Amygdala (tissue), 56 donors: Measurements from ENCODE around the gene SORBS2.
A peak's percentile ranks its signal among the peaks of the same experiment; 100 is the strongest.

ENCODE experiments used
- DNase-seq, 56 donors: peaks; one replicate each; lab custom pipeline; 2025; lab: John Stamatoyannopoulos, UW

The SORBS2 gene

DNA sequence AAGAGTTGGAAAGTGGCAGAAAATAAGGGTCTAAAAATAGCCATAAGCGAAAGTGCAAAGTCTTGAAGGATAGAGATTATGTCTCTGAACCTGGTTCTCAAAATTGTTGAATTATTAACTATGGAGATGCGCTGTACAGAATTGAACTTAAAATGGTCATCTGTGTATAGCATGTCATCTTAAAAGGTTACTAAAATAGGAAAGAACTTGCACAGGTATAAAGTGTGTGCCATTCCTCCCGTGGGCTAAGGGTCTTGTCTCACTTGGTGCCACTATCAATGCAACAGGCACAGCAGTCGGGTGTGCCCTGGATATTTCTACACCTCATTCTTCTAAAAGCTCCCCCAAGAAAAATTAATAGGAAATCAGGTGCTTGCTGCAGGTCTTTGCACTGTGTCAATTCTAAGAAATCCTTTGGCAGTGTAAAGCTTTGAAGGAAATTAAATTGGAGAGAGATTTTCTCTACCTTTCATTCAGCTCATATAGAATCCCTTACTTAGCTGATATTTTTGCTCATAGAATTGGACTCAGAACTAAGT is 2.4 kb downstream of the SORBS2 start:
- no peak for DNase-seq

DNA sequence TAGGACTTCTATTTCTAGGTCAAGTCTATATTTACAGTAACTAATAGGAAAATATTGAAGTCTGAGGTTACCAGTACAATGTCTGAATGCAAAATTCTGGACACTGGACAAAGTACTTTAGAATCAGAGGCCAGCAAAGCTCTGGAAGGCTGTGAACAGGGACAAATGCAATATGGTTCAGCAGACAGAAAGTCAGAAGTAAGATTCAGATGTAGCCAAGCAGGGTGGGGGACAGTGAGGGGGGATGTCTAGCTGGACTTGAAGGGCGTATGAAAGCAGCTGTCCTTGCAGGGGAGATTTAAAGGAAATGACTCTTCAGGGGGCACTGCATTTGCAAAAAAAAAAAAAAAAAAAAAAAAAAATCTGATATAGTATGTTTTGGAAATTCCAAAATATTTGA is 2.9 kb downstream of the SORBS2 start:
- DNase-seq: no peak

DNA sequence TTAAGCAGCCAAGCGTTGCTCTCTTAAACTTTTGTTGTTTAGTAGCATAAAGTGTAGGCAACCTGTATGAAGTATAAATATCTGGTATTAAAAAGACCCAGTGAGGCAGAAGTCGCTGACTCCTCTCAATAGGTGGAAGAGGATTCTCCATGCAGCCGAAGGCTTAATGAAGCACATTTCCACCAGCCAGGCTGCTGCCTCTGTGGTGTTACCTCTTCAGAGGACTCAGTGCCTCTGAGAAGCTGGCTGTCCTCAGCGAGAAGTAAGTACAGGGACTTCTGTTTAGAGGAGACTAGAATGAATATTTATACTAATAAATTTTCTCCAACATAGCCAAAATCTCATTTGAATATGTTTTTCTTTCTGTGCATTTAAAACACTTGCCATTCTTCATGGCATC is 6.0 kb downstream of the SORBS2 start:
- no peak for DNase-seq

DNA sequence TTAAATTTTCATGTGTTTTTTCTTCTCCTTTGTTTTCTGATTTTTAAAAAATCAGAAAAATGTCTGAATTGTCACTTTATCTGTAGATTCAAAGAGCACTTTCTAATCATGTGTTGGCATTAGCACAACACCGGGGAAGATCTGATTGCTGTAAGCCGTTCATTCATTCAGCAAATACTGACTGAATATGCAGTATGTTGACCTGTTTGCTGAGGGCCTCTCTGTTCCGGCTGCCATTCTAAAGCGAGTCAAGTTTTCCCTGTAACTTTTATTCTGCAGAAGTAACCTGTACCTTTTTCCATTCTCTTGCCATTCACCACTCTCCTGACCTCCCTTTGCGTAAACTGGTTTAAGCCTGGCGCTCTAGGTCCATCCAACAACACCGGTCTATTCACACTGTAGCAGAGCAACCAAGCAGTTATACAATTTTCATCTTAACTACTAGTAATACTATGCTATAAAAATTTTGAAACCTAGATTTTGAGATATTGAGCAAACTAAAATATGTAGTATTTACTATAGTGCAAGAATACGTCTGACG is 6.7 kb downstream of the SORBS2 start:
- no peak for DNase-seq

DNA sequence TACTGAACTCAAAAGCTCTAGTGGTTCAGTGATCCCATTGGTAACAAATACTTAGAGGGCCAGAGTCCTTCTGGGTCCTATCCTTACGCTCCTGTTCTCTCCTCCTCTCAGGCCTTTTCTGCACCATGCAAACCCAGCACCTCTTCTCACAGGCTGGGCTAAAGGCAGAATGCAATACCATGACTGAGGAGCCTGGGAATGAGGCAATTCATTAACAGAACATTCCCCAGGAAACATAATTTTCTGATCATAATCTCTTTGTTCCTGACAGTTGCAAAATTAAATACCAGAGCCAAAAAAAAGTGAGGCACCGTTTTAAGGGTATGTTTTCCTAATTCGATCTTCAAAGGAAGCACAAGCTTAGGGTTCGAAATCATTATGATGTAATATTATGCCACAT is 9.0 kb downstream of the SORBS2 start:
- DNase-seq: no peak

DNA sequence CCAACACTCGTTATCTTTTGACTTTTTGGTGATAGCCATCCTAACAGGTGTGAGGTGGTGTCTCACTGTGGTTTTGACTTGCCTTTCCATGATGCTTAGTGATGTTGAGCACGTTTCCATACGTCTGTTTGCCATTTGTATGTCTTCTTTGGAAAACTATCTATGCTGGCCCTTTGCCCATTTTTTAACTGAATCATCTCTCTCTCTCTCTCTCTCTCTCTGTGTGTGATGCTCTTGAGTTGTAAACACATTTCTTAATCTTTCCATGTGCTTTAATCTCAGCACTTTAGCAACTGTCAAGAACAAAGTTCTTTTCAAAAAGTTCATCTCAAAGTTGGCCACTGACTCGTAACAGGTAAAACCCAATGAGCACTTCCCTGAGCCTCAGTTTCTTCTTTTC is 10.5 kb downstream of the SORBS2 start:
- DNase-seq: no peak

DNA sequence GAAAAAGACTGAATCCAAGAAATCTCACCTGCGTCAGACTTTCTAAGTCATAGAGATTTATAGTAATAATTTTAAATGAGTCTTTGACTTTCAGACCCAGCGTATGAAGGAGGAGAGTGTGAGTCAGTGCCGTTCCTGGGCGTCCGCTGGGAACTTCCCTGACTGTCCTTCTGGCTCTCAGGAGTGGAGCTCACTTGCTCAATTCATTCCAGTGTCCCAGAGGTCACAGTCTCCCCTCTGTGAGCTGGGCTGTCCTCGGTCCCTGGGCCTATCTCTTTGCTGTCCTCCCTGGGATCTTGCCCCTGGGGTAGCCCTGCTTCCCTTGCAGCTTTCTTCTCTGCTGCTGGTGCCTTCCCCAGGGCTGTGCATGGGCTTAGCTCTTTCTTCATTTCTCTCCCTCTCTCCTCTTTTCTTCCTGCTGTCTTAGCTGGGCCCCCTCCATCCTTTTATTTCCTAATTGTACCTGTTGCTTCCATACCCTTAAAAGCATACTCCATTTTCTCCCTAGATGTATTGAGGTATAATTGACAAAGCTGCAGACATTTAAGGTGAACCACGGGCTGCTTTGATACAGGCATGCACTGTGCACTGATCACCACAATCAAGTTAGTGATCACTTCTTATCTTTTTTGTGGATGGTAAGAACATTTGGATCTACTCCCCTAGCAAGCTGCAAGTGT is 11.6 kb downstream of the SORBS2 start:
- no peak for DNase-seq

DNA sequence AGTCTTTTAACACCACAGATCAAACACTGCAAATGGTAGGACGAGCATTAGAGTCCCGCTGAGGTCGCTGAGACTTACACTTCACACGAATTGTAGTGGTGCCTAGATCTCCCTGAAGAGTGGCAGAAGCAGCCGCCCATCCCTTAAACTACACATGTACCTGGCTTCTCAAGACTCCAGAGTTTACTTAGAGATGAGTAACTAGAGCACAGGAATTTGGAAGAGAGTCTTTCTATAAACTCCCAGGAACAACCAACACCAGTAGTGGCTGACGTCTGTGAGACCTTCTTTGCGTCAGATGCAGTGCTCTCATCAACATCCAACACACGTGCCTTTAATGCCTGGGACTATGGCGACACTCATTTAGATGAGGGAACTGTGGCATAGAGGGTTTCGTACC is 12.6 kb downstream of the SORBS2 start:
- no peak for DNase-seq

DNA sequence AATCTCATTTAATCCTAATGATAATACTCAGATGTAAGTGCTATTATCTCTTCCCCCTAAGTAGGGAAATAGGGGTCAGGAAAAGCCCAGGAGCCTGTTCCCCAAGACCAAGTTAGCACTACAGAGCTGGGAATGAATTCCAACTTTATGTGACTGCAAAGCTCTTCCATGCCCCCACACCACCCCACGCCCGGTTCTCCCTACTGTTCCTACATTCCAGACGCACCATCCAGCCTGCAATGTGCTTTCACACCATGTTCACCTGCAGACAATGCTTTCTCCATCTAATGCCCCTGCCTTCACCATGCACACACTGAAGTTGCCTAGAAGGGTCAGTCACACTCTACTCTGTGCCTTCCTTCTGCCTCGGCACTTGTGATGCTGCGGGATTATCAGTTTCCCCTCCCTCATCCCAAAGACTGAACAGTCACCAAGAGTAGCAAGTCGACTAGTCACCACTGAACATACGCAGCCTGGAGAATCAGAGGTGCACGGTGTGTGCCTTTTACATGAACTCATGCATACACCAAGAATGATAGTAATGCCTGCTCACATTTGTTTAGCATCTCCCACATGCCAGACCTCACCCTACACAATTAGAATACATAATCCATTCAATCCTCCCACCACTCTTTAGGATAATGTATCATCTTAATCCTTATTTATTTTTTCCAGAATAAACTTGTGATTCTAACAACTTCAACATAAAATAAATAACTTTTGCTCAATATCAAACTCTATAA is 14.2 kb downstream of the SORBS2 start:
- no peak for DNase-seq

DNA sequence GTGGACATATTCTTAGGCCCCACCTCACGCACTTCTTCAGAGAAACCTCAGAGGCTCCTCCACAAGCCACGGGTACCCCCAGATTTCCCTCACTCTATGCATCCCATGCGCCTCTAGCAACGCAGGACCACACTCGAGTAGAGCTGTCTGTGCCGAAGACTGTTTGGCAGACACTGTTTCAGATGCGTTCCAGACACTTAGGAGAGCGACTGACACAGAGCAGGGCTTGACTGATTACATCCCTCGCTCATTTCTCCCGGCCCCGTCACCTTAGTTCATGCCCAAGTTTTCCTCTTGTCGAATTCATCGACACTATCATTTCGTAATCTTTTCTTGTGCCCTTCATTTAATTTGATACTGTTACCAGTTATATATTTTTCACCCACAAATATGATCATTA is 15.0 kb downstream of the SORBS2 start:
- no peak for DNase-seq

DNA sequence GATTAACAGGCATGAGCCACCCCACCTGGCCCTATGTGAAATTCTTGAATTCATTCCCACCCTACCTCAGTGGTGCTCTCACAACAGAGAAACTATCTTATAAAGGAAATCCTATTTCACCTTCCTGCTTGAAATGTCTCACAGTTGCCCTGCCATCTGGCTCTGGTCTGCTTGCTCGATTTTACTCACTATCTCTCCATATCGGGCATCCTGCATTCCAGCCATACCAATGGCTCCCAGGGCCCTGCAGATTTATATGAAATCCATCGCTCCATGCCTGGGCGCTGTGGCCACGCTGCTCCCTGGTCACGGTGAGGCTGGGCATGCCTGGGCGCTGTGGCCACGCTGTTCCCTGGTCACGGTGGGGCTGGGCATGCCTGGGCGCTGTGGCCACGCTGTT is 15.8 kb downstream of the SORBS2 start:
- DNase-seq: no peak

DNA sequence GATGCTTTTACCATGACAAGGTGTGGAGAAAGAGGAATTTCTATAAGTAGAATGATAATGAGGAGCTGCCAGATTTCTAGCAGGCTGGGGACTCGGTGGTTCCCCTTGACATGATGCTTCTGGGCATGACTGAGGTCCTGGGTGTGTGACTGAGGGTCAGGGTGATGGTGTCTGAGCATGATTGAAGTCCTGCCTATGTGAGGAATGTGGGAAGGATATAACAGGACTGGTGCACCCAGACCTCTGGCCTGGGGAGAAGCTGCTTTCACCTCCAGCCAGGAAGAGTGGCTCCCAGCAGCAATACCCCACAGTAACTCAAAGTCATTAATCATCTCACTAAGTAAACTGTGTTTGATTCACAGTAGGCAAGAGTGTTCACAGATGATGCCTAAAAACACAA is 17.4 kb downstream of the SORBS2 start:
- DNase-seq: no peak

DNA sequence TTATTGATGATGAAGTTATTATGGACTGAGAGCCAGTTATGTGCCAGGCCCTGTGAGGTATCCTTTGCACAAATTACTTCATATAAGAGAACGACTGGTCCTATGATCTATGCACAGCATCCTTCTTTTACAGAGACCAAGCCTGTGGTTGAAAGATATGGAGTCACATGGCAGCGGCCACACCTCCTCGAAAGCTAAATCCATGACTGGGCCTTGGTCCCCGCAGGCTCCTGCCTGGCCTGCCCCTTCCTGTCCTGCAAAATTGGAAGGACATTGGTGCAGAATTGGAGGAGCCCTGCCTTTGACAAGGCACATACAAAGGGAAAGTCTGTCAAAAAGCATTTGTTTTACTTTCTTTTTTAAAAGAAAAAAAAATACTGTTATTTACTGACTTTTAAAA is 18.3 kb downstream of the SORBS2 start:
- no peak for DNase-seq

DNA sequence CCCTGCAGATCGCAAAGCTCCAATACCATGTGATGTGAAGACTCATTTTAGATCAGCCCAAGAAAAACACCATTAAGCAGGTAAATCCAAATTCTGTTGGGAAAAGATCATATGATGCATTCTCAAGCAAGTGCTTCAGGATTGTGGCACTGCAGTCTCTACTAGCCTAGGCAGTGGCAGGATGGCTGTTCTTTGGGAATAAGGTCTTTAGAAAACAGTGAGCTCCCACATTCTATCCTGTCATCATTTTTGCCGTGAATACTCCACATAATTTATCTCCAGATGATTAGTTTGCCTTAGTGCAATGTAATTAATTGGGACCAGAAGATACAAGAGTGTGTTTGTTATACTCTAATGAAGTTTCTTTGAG is 18.9 kb downstream of the SORBS2 start:
- no peak for DNase-seq

DNA sequence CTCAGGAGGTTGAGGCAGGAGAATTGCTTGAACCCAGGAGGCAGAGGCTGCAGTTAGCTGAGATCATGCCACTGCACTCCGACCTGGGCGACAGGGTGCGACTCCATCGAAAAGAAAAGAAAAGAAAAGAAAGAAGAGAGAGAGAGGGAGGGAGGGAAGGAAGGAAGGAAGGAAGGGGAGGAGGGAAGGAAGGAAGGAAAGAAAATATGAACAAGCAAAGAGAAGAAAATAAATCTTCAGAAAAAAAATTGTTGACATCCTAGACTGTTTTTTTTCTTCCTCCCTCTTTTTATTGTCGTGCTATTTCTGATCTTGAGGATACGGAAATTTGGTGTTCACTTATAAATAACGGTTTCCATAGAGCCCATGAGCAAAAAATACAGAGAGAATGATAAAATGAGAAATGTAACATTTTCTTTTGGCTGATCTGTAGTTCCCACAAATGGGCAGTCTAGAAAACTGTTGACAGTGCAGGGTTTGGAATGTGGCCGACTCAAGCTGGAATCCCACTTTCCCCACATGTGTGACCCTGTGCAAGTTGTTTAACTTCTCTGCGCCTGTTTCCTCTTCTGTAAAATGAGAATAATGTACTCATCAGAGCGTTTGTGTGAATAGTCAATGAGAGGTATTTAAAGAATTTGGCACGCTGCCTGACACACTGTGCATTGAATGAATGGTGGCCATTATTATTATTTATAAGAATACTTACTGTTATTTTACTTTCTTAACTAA is 19.4 kb downstream of the SORBS2 start:
- peak in 1 of 56 donors; percentile 42 for DNase-seq

DNA sequence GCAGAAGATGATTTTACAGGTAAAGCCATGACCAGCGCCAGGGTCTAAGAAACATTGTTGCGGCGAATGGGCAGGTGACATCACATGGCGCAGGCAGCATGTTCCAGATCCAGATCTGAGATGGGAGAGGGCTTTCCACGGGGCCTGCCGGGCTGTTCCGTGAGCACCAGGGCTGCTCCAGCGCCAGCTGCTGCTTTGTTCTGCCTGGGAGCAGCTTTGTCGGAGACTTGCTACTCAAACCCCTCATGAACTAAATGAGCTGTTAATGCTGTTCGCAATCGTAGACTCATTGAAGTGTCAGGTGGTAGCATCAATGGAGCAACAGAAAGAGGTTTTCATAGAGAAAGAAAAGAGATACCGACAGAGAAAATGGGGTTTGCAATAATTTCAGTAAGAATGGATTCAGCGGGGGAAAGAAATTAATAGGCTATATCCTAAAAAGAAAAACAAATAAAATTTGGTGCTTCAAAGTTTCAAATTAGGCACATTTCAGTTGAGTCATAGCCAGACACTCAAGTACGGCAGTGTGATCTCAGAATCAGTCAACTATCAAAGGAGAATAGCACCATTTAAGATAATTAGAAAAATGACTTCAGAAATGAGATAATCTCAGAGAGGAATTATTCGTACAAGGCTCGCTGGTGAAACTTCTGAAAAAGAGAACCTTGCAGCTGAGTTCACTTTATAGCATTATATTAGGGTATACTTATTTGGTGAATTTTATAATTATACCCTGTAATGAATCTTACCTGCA is 23.9 kb downstream of the SORBS2 start:
- DNase-seq: no peak

DNA sequence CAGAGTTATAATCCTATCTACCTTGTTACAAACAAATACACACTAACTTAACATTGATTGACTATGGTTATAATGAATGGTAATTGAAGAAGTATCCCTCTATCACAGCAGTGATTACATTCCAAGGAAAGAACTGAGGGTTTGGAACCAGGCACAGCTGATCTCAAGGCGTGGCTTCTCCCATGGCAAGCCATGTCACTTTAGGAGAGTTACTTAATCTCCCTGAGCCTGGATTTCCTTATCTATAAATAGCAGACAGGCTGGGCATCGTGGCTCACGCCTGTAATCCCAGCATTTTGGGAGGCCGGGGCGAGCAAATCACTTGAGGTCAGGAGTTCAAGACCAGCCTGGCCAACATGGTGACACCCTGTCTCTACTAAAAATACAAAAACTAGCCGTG is 25.6 kb downstream of the SORBS2 start:
- no peak for DNase-seq

DNA sequence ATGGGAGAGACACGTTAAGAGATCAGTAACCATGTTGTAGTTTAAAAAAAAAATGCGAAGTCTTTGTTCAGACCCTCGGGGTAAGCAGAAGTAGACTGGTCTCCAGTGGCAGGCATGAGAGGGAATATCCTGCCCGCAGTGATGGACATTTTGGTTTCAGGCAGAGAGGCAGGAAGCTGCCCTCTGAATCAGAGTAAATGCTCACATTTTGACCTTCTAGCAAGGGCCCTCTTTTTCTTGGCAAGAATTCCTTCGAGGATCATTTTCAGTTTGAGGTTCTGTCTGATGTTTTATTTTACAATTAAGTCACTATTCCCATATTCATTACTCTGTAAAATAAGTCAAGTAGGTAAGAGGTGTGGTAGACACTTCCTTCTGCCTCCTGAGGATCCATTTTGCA is 28.4 kb downstream of the SORBS2 start:
- no peak for DNase-seq

DNA sequence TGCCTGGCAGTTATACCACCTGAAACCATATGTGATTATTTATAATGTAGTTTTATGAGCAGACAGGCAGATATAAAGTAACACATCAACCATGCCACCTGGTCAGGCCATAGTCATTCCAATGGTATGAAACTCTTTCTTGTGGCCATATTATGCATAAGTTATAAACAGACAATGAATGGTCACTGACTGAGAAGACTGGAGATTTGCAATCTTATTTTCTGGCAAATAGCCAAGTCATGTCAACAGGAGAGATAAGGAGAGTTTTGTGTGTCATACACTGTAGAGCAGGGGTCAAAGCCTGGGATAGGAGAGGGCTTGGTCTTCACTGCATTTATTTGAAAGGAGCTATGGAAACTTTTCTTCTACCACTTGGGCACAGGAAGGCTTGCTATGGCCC is 29.5 kb downstream of the SORBS2 start:
- no peak for DNase-seq

DNA sequence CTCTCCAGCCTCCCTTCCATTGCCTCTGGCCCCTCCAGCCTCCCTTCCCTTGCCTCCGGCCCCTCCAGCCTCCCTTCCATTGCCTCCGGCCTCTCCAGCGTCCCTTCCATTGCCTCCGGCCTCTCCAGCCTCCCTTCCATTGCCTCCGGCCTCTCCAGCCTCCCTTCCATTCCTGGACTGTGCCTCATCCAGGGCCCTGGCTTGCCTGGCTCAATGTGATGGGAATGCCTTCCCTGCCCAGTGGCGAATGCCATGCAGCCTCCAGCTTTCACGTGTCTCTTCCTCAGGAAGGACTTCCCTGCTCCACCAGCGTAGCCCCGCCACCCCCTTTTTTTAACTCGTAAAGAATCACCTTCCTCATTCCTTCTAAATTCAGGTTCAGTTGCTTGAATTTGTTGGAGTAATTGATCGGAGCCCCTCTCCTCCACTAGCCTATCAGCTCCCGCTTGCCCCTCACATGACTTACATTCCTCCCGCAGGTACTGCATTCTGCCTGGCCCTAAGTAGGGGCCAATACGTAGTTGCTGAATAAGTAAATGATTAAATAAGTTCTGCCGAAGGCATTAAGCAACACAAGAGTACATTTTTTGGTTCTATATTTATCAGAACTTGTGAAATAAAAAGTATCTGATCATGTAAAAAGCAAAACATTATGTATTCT is 30.3 kb downstream of the SORBS2 start:
- DNase-seq: no peak
